ENCODE data around the gene RHBDL2.
A peak's percentile ranks its signal among the peaks of the same experiment; 100 is the strongest.
"Not testable (repeated sequence)": the region's sequence is repeated elsewhere in the genome, so short reads cannot be mapped to it uniquely, and the experiment has no call there.

RHBDL2 gene

GRCh38 chr1:38941527-38942019, at the start of gene RHBDL2:
TSS of gene RHBDL2 (minus strand) at chr1:38941830. CDS start at chr1:38919212, 22,618 bp downstream.
- no peak for DNase-seq

GRCh38 chr1:38990738-38991637, 49.4 kb upstream of the RHBDL2 start, which contains the start of gene AKIRIN1:
TSS of gene AKIRIN1 (plus strand) at chr1:38991276. CDS start at chr1:38991381, 105 bp downstream.
- DNase-seq, result peak; percentile 83 to 91

- peak; percentile 29 to 54 for DNase-seq
Measured at GRCh38 chr1:38990386-38990737, 48.7 kb upstream of the RHBDL2 start.

GRCh38 chr1:38989979-38990378, 48.3 kb upstream of the RHBDL2 start:
- DNase-seq, result no peak

GRCh38 chr1:38979380-38979779, 37.8 kb upstream of the RHBDL2 start:
- not testable (repeated sequence) for DNase-seq

GRCh38 chr1:38978245-38978542, 36.6 kb upstream of the RHBDL2 start:
- not testable (repeated sequence) for DNase-seq

GRCh38 chr1:38977399-38978244, 36.0 kb upstream of the RHBDL2 start:
- DNase-seq, result not testable (repeated sequence)

- no peak for DNase-seq
Measured at GRCh38 chr1:38973659-38974437, 32.2 kb upstream of the RHBDL2 start.

- not testable (repeated sequence) for DNase-seq
Measured at GRCh38 chr1:38973145-38973544, 31.5 kb upstream of the RHBDL2 start.

- peak; percentile 4 to 23 for DNase-seq
Measured at GRCh38 chr1:38964140-38964548, 22.5 kb upstream of the RHBDL2 start.

GRCh38 chr1:38962560-38962959, 20.9 kb upstream of the RHBDL2 start:
- DNase-seq, result peak; percentile 49 to 53

- no peak for DNase-seq
Measured at GRCh38 chr1:38962113-38962512, 20.5 kb upstream of the RHBDL2 start.

- DNase-seq, result no peak
Measured at GRCh38 chr1:38958967-38959366, 17.3 kb upstream of the RHBDL2 start.

- no peak for DNase-seq
Measured at GRCh38 chr1:38953433-38953860, 11.8 kb upstream of the RHBDL2 start.

- DNase-seq, result no peak
Measured at GRCh38 chr1:38950553-38950952, 8.9 kb upstream of the RHBDL2 start.

GRCh38 chr1:38944547-38944946, 2.9 kb upstream of the RHBDL2 start:
- DNase-seq, result no peak

- DNase-seq, result no peak
Measured at GRCh38 chr1:38942664-38943428, 1.2 kb upstream of the RHBDL2 start.

GRCh38 chr1:38941093-38941492, 537 bp downstream of the RHBDL2 start:
- no peak for DNase-seq

GRCh38 chr1:38940339-38941047, 1.1 kb downstream of the RHBDL2 start:
- DNase-seq, result no peak

- DNase-seq, result no peak
Measured at GRCh38 chr1:38938722-38939260, 2.8 kb downstream of the RHBDL2 start.

- no peak for DNase-seq
Measured at GRCh38 chr1:38932571-38932970, 9.1 kb downstream of the RHBDL2 start.
